Activated CD4-positive, alpha-beta T cell treated with anti-CD3 and anti-CD28 coated beads, Interleukin-2, amount 10 ng/mL, durations not matched to agents 24 days and 14 days (primary cell): ENCODE data around the gene ZNF780B. TPM values are rescaled to one million over a fixed set of nuclear protein-coding genes. Genes with fewer than 3 reads are reported as not detected.

Experiments
- DNase-seq: peaks from one replicate; pipeline ENCODE4 v3.0.0; 2022
- H3K27ac Mint-ChIP-seq: one replicate; pipeline ENCODE4 v1.8.0; 2022; ENCODE audit warnings: mild to moderate bottlenecking, mixed read lengths
- H3K27me3 Mint-ChIP-seq: one replicate; pipeline ENCODE4 v1.8.0; 2022; ENCODE audit warnings: mixed read lengths
- H3K36me3 Mint-ChIP-seq: one replicate; pipeline ENCODE4 v1.8.0; 2022; ENCODE audit warnings: low read depth, mild to moderate bottlenecking, mixed read lengths
- H3K4me1 Mint-ChIP-seq: one replicate; pipeline ENCODE4 v1.8.0; 2021; ENCODE audit warnings: mixed read lengths
- H3K4me3 Mint-ChIP-seq: one replicate; pipeline ENCODE4 v1.8.0; 2022; ENCODE audit warnings: mild to moderate bottlenecking, moderate library complexity, mixed read lengths
- H3K9me3 Mint-ChIP-seq: one replicate; pipeline ENCODE4 v1.8.0; 2021; ENCODE audit warnings: mixed read lengths
- intact Hi-C: fragments of 100-400 bp; cut with micrococcal nuclease; formaldehyde crosslinking; loops from one replicate; pipeline ENCODE4 v1.15.1; 2023
- total RNA-seq: library from RNA; stranded (reverse); gene quantifications from 2 replicates; pipeline ENCODE4 v1.2.3, GENCODE V29; 2022

The ZNF780B gene
- 19.5 and 24.6 TPM in 2 replicates for total RNA-seq

- peaks cover 35% of the 10 kb centered on the region for H3K4me1 Mint-ChIP-seq
- peak within 1 kb of the TSS; percentile 100 for H3K4me3 Mint-ChIP-seq
- intact Hi-C loops, result loop anchor here (2.0 to 5.0 kb wide), 3 partner anchors 36 to 85 kb away; partner anchors contain the start of genes PSMC4, ZNF546 and ZNF780A
- H3K27me3 Mint-ChIP-seq, result peaks cover 6% of the 10 kb centered on the region
- H3K9me3 Mint-ChIP-seq, result peaks cover 32% of the 10 kb centered on the region
- peak within 1 kb of the TSS; percentile 98 for H3K27ac Mint-ChIP-seq
- DNase-seq, result peak; percentile 92
- H3K36me3 Mint-ChIP-seq, result peaks cover 36% of the 10 kb centered on the region
Observed at GRCh38 chr19:40055832-40056504, at the start of gene ZNF780B. Gene ZNF780B, minus strand, starts transcription at chr19:40056231. Its CDS starts 5,899 bp downstream, at chr19:40050332.

- intact Hi-C loops, result no loop called here
- Mint-ChIP-seq H3K9me3 (no peaks in the 10 kb centered on the region), H3K4me1 (no peaks in the 10 kb centered on the region), H3K27me3 (peaks cover 3% of the 10 kb centered on the region), H3K4me3 (no peak overlapping the region), H3K36me3 (no peaks in the 10 kb centered on the region), H3K27ac (no peak overlapping the region)
- DNase-seq, result no peak
Observed at GRCh38 chr19:40104754-40105153, 48.7 kb upstream of the ZNF780B start.

DNA sequence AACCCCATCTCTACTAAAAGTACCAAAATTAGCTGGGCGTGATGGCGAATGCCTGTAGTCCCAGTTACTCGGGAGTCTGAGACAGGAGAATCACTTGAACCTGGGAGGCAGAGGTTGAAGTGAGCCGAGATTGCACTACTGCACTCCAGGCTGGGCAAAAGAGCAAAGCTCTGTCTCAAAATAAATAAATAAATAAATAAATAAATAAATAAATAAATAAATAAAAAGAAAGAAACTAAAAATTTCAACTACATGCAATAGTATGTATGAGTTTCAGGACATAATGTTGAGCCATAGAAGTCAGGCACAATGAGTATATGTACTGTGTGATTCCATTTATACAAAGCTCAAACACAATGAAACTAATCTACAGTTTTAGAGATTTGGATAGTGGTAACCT is 47.6 kb upstream of the ZNF780B start:
- Mint-ChIP-seq H3K27me3 (peaks cover 7% of the 10 kb centered on the region), H3K27ac (no peak overlapping the region), H3K4me3 (no peak overlapping the region), H3K36me3 (no peaks in the 10 kb centered on the region), H3K4me1 (no peaks in the 10 kb centered on the region), H3K9me3 (no peaks in the 10 kb centered on the region)
- DNase-seq, result no peak
- intact Hi-C loops, result no loop called here

GRCh38 chr19:40101813-40102212 is 45.8 kb upstream of the ZNF780B start:
- no peak for DNase-seq
- peaks cover 14% of the 10 kb centered on the region for H3K27me3 Mint-ChIP-seq
- H3K4me1 Mint-ChIP-seq, result no peaks in the 10 kb centered on the region
- no peak overlapping the region for H3K27ac Mint-ChIP-seq
- intact Hi-C loops, result no loop called here
- H3K9me3 Mint-ChIP-seq, result peaks cover 8% of the 10 kb centered on the region
- H3K36me3 Mint-ChIP-seq, result no peaks in the 10 kb centered on the region
- no peak overlapping the region for H3K4me3 Mint-ChIP-seq

DNA sequence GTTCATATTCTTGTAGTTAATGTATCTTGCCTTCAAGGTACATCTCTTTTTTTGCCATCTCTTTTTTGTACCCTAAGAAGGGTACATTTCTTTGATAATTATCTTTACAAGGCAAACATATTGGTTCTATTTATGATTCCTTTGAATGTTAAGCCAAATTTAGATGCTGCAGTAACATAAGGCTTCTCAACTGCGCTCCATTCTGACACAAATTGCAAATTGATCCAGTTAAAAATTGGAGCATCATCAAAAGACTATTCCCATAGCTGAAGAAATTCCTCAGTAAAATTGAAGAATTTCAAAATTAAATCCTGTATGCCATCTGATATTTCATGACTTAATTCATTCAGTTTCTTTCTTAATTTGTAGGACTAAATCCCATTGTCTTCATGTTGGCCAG is 37.4 kb upstream of the ZNF780B start:
- Mint-ChIP-seq H3K4me3 (no peak overlapping the region), H3K36me3 (peaks cover 7% of the 10 kb centered on the region), H3K4me1 (peaks cover 17% of the 10 kb centered on the region), H3K9me3 (peaks cover 19% of the 10 kb centered on the region), H3K27me3 (peaks cover 14% of the 10 kb centered on the region), H3K27ac (no peak overlapping the region)
- intact Hi-C loops, result loop anchor here (5.0 kb wide), 1 partner anchor 36 kb away; the partner anchor contains the start of gene ZNF780B
- DNase-seq, result no peak

GRCh38 chr19:40091205-40092129 is 35.4 kb upstream of the ZNF780B start:
- Mint-ChIP-seq H3K9me3 (peaks cover 17% of the 10 kb centered on the region), H3K27ac (peak overlapping the region; percentile 97), H3K4me3 (peak overlapping the region; percentile 97), H3K4me1 (peaks cover 25% of the 10 kb centered on the region), H3K36me3 (peaks cover 16% of the 10 kb centered on the region), H3K27me3 (peaks cover 6% of the 10 kb centered on the region)
- DNase-seq, result no peak
- intact Hi-C loops, result loop anchor here (5.0 kb wide), 1 partner anchor 34 kb away; the partner anchor contains the start of gene ZNF780B

DNA sequence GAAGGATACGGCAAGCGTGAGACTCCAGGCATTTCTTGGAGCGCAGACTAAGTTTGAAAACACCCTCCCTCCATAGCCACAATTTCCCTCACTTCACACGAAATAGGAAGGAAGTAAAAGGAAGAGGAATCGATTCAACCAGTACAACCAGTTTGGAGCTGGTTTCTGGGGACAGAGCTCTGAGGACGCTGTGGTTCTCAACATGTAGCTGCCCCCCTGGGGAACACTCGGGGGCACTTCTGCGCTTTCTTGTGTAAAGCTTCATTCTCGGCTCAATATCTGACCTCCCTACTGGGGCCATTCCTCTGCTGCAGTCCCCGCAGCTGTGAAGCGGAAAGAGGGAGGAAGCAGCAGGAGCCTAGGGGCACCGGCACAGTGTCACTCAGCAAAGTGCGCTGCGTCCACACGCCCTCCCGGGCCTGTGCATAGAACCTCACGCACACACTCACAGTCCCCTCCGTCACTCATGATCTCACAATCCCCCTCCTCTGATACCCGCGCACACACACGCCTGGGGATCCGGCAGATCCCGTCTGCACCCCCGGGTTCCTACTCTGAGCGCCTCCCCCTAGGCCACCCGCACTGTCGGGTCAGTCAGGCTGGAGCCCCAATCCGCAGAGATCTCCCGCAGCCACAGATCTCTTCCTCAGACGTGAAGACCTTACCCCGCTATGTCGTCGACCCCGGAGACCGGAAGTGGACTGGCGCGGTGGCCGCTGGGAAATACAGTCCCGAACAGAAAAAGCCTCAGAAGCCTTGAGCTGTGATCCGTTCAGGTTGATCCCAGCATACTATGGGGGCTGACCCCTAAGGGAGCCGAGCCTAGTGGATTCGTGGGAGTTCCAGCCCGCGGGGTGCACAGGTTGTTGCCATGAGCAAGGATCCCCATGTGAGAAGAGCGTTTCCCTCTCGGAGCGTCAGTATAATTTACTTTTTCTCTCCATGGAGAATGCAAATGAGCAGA is 34.5 kb upstream of the ZNF780B start, which contains the start of gene ZNF780A:
ZNF780A (minus strand) TSS at position 703 of the 964 bp plus-strand sequence. CDS start 6,190 bp downstream, outside the sequence.
- H3K4me3 Mint-ChIP-seq, result peak within 1 kb of the TSS; percentile 97
- peaks cover 13% of the 10 kb centered on the region for H3K9me3 Mint-ChIP-seq
- DNase-seq, result peak; percentile 94
- intact Hi-C loops, result loop anchor here (1.0 to 5.0 kb wide), 3 partner anchors 33 to 119 kb away; partner anchors contain the start of genes PSMC4, ZNF546 and ZNF780B
- H3K27me3 Mint-ChIP-seq, result peaks cover 3% of the 10 kb centered on the region
- H3K4me1 Mint-ChIP-seq, result peaks cover 25% of the 10 kb centered on the region
- peak within 1 kb of the TSS; percentile 97 for H3K27ac Mint-ChIP-seq
- H3K36me3 Mint-ChIP-seq, result peaks cover 16% of the 10 kb centered on the region

- peaks cover 20% of the 10 kb centered on the region for H3K36me3 Mint-ChIP-seq
- intact Hi-C loops, result no loop called here
- H3K27me3 Mint-ChIP-seq, result peaks cover 2% of the 10 kb centered on the region
- peak overlapping the region; percentile 97 for H3K27ac Mint-ChIP-seq
- no peak for DNase-seq
- peaks cover 25% of the 10 kb centered on the region for H3K4me1 Mint-ChIP-seq
- peak overlapping the region; percentile 97 for H3K4me3 Mint-ChIP-seq
- H3K9me3 Mint-ChIP-seq, result peaks cover 12% of the 10 kb centered on the region
Observed at GRCh38 chr19:40089462-40089861, 33.4 kb upstream of the ZNF780B start.

GRCh38 chr19:40088299-40089047 is 32.4 kb upstream of the ZNF780B start:
- Mint-ChIP-seq H3K4me1 (peaks cover 25% of the 10 kb centered on the region), H3K27ac (no peak overlapping the region), H3K36me3 (peaks cover 26% of the 10 kb centered on the region), H3K27me3 (peaks cover 2% of the 10 kb centered on the region), H3K9me3 (peaks cover 12% of the 10 kb centered on the region), H3K4me3 (peak overlapping the region; percentile 17)
- DNase-seq, result no peak
- intact Hi-C loops, result no loop called here

DNA sequence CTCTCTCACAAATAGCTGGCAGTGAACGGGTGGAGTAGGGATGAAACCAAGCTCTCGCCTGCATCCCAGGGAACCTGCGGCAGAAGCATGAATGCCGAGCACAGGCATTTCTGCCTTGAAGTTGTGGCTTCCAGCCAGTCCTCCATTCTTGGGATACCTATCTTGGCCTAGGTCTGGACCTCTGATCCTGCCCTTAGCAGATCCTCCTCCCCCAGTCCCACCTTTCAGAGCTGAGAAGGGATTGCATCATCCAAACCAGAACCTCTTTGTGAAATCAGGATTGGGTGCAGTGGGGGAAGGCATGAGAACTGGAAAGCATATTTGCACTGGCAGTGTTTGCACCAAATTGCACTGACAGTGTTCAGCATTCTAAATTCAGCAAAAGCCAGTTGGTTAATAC is 28.9 kb upstream of the ZNF780B start:
- peaks cover 17% of the 10 kb centered on the region for H3K4me1 Mint-ChIP-seq
- no peak overlapping the region for H3K27ac Mint-ChIP-seq
- DNase-seq, result no peak
- H3K9me3 Mint-ChIP-seq, result peaks cover 17% of the 10 kb centered on the region
- peaks cover 57% of the 10 kb centered on the region for H3K36me3 Mint-ChIP-seq
- intact Hi-C loops, result no loop called here
- no peak overlapping the region for H3K4me3 Mint-ChIP-seq
- no peaks in the 10 kb centered on the region for H3K27me3 Mint-ChIP-seq

DNA sequence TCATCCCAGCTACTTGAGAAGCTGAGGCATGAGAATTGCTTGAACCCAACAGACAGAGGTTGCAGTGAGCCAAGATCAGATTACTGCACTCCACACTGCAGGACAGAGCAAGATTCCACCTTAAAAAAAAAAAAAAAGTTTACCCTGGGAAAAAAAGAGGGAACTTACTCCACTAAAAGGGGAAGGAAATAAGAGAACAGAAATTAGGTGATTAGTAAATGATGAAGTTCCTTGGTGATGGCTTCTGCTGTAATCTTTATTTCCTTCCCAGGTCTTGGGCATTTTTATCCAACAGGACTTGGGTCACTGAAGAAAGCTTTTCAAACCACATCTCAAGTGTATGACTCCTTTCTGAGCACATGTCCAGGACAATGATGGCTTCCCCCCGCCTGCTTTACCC is 25.4 kb upstream of the ZNF780B start:
- Mint-ChIP-seq H3K27ac (no peak overlapping the region), H3K4me1 (no peaks in the 10 kb centered on the region), H3K9me3 (peaks cover 35% of the 10 kb centered on the region), H3K36me3 (peaks cover 77% of the 10 kb centered on the region), H3K4me3 (no peak overlapping the region), H3K27me3 (no peaks in the 10 kb centered on the region)
- DNase-seq, result no peak
- intact Hi-C loops, result no loop called here

DNA sequence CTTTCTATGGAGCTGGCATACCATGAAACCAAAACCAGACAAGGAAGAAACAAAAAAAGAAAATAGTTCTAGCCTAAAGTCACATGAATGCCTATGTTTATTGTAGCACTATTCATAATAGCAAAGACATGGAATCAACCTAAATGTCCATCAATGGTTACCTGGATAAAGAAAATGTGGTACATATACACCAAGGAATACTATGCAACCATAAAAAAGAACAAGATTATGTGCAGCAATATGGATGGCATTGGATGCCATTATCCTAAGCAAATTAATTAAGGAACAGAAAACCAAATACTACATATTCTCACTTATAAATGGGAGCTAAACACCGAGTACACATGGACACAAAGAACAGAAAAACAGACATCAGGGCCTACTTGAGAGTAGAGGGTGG is 24.3 kb upstream of the ZNF780B start:
- peaks cover 88% of the 10 kb centered on the region for H3K36me3 Mint-ChIP-seq

More for the DNA sequence above, 24.3 kb upstream of the ZNF780B start:
- Mint-ChIP-seq H3K4me1 (no peaks in the 10 kb centered on the region), H3K9me3 (peaks cover 46% of the 10 kb centered on the region), H3K27me3 (no peaks in the 10 kb centered on the region), H3K4me3 (no peak overlapping the region), H3K27ac (no peak overlapping the region)
- DNase-seq, result no peak
- intact Hi-C loops, result no loop called here
